T-helper 1 cell (primary cell): ENCODE data around the gene EFCAB11.

Source experiments
- DNase-seq, 5 donors: peaks; one replicate each; pipeline ENCODE4 v3.0.0-alpha.2; 2012 to 2020

Gene EFCAB11

GRCh38 chr14:89865153-89865552 lies 89.4 kb downstream of the EFCAB11 start:
- no peak for DNase-seq

- DNase-seq, result no peak
These were observed 91.7 kb downstream of the EFCAB11 start for GRCh38 chr14:89862856-89863255.

GRCh38 chr14:89861630-89862029 lies 92.9 kb downstream of the EFCAB11 start:
- DNase-seq, result no peak

- DNase-seq, result no peak
These were observed 96.4 kb downstream of the EFCAB11 start for GRCh38 chr14:89858089-89858488.

- no peak for DNase-seq
These were observed 97.6 kb downstream of the EFCAB11 start for GRCh38 chr14:89856871-89857345.

GRCh38 chr14:89855961-89856656 lies 98.4 kb downstream of the EFCAB11 start:
- DNase-seq, result no peak

- DNase-seq, result no peak
These were observed 100.4 kb downstream of the EFCAB11 start for GRCh38 chr14:89853936-89854693.

- no peak for DNase-seq
These were observed 103.4 kb downstream of the EFCAB11 start for GRCh38 chr14:89851106-89851505.

GRCh38 chr14:89849931-89850330 lies 104.6 kb downstream of the EFCAB11 start:
- DNase-seq, result no peak

- DNase-seq, result no peak
These were observed 106.4 kb downstream of the EFCAB11 start for GRCh38 chr14:89848165-89848564.

- DNase-seq, result no peak
These were observed 109.2 kb downstream of the EFCAB11 start for GRCh38 chr14:89845346-89845745.

- DNase-seq, result no peak
These were observed 110.0 kb downstream of the EFCAB11 start for GRCh38 chr14:89844508-89844907.

GRCh38 chr14:89842837-89843236 lies 111.7 kb downstream of the EFCAB11 start:
- DNase-seq, result no peak

GRCh38 chr14:89841851-89842250 lies 112.7 kb downstream of the EFCAB11 start:
- DNase-seq, result no peak

GRCh38 chr14:89836830-89837469 lies 117.6 kb downstream of the EFCAB11 start:
- no peak for DNase-seq

GRCh38 chr14:89833661-89834060 lies 120.9 kb downstream of the EFCAB11 start:
- no peak for DNase-seq

- DNase-seq, result no peak
These were observed 121.4 kb downstream of the EFCAB11 start for GRCh38 chr14:89833120-89833532.

- no peak for DNase-seq
These were observed 125.9 kb downstream of the EFCAB11 start for GRCh38 chr14:89828471-89829165.

- no peak for DNase-seq
These were observed 127.3 kb downstream of the EFCAB11 start for GRCh38 chr14:89827265-89827664.

GRCh38 chr14:89826596-89826995 lies 127.9 kb downstream of the EFCAB11 start:
- DNase-seq, result no peak

- DNase-seq, result no peak
These were observed 130.8 kb downstream of the EFCAB11 start for GRCh38 chr14:89823743-89824142.

GRCh38 chr14:89814126-89814525 lies 140.4 kb downstream of the EFCAB11 start:
- DNase-seq, result no peak

GRCh38 chr14:89813617-89814031 lies 140.9 kb downstream of the EFCAB11 start:
- no peak for DNase-seq
